Amygdala (tissue), 56 donors: ENCODE results near the gene VAV2.
A peak's percentile ranks its signal among the peaks of the same experiment; 100 is the strongest.

Experiments
- DNase-seq, 56 donors: peaks; one replicate each; lab custom pipeline; 2025; lab: John Stamatoyannopoulos, UW

VAV2 gene

GRCh38 chr9:133788819-133789717 lies 203.1 kb downstream of the VAV2 start:
- peak in 55 of 56 donors; percentile 21 to 93 (median 79) for DNase-seq

DNA sequence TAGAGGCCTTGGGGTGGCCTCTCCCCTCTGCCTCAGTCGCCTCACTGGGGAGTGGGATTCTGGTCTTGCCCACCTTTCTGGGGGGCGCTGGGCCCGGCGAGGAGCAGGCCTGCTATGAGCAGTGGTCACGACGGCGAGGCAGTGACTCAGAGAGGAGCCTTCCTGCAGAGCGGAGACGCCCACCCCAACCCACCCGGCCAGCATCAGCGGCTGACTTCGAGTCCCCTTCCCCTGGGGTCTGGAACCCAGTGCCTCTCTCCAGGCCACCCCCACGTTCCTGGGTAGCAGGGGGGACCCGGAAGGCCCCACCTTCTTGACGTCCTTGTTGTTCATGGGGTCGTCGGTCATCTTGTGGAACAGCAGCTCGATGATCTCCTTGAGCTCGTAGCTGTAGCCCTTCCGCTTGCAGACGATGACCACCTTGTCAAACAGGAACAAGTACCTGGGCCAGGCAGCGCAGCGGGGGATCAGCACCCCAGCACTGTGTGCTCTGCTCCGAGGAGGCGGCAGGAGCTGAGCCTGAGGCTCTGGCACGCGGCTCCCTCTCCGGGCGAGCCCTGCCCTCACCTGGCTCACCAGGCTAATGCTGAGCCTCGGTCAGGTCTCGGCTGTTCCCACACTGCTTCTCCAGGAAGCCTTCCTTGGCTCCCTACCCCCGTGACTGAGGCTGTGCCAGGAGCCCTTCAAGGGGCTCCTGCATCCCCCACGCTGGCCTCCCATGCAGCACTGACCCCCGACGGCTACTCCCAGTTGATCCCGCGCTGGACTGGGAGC lies 203.9 kb downstream of the VAV2 start:
- DNase-seq, result no peak

DNA sequence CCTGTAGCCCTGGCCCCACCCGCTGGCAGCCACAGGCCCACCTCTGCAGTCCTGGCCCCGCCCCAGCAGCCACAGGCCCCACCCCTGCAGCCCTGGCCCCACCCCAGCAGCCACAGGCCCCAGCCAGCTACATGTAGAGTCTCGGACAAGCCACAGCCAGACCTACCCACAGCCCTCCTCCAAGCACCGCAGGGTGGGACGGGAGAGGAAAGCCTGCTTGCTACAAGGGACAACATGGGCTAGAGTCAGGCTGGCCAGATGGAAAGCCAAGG lies 204.4 kb downstream of the VAV2 start:
- DNase-seq, result peak in 8 of 56 donors; percentile 12 to 27 (median 19)

DNA sequence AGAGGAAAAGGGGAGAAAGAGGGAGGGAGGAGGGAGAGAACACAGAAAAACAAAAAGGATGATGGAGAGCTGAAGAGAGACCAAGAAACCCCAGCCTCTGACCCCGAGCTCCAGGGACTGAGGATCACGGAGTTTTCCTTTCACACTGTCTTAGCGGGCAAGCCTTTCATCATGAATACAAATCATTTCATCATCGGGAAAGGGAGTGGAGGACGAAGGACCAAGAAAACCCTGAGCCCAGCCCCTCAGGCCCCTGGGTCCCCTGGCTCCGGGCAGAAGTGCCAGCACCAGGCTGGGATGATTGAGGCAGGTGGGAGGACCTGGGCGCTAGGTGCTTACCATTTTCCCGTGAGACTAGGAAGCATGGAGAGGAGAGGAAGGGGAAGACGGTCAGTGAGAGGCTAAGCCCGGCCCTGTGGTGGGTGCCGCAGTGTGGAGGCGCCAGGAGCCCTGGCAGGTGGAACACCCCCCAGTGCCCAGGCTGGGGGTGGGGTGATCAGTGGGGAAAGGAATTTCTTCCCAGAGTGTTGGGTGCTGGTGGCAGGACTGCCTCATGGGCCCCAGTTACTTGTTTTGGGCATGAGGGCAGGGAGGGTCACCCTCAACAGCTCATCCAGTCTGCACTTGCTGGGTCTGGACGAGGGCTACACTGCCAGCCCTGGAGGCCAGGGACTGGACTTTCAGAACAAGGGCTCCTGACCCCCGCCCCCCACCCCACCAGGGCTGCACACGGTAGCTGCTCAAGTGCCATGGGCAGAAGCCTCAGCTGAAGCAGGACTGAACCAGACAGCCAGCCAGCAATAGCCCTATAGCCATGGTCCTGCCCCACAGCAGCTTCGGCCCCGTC lies 205.0 kb downstream of the VAV2 start:
- no peak for DNase-seq

- DNase-seq, result peak in 1 of 56 donors; percentile 24
These were observed 205.8 kb downstream of the VAV2 start for GRCh38 chr9:133786371-133786753.

DNA sequence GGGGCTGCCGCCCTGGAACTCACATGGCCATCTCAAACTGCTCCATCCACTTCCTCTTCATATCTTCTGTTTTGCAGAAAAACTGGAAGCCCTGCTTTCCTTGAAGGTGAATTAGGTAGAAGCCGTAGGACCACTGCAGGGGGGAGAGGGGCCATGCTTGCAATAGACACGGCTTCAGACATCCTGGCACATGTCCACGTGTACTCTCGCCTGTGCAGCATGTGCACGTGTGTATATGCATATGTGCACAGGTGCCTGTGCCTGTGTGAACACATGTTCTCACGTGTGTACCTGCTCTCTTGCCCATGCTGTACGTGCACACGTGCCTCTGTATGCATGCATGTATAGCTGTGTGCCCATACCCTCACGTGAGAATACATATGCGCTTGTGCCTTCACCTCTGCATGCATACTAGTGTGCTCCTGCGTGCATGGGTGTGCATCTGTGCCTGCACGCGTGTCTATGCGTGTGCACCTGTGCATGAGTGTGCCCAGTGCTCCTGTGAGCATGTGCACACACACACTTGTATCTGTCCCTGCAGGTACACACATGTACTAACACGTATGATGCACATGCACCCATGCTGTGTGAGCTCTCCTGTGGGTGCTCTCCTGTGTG lies 206.3 kb downstream of the VAV2 start:
- DNase-seq, result no peak

DNA sequence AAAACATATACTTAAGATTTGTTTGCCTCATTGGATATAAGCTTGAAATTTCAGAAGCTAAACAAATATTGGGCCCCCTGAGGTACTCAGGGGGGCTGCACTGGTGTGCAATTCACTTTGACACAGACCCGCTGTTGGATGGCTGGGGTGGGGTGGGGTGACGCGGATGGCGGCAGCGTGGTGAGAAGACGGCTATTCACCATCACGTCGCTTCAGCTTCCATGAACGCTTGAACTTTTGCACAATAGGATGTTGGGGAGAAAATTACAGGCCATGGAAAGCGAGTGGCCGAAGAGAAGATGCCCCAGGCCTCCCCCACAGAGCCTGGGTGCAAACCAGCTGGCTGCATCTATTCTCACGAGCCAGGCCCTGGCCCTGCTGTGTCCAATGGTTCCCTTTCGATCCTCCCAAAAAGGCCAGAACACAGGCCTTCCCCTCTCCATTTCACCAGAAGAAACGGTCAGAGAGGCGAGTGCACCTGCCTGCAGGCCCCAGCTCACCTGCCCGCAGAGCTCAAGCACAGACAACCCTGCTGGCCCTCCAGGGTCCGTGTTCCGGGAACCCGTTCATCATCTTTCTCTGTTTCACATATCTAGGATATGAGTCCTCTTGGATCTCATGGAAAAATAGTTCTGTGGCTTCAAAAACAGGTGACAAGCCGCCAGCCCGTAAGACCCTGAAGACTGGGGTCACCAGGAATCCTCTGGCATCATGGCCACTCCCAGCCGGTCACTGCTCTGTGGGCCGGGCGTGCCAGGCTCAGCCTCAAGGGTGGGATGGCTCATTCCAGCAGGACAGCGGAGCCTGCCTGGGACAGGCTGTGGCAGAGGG lies 207.2 kb downstream of the VAV2 start:
- no peak for DNase-seq

GRCh38 chr9:133783331-133783731 lies 208.8 kb downstream of the VAV2 start:
- no peak for DNase-seq

DNA sequence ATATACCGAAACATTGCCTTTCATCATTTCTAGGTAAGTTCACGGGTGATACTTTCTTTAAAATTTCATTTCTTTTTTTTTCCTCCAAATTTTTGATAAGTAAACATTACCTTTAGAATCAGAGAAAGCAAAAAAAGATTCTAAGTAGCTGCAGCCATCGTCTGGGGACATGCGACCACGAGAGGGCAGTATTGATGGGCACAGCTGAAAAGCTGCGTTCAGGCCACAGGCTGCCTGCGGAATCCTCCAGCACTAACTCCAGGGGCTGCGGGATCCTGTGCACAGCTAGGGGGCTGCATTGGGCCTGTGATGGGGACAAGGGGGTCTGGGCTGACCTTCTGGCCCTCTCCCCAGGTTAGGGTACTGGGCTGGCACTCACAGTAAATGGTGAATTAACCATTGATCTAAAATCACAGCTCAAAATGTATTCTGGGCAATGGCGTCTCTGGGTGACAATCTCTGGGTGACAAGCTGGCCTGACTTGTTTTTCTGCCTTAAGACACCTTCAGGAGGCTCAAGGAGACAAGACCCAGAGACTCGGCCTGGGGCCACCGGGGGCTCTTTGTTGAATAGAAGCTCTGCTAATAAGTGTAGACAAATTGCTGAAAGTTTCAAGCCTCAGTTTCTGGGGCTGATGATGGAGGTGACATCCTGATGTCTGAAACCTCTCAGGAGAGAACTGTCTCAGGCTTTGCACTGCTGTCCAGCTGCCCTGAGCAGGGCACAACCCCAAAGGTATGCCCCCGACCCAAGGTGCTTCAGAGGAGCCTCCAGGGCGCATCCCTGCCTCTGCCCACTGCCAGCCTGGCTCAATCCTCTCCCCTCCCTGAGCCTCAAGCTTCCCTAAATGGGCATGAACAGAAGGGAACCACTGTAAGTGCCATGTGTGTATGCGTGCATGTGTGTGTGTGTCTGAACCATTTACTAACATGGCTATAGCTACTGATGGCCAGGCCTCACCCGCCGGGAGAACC lies 209.7 kb downstream of the VAV2 start:
- peak in 50 of 56 donors; percentile 11 to 83 (median 42) for DNase-seq

- no peak for DNase-seq
These were observed 210.3 kb downstream of the VAV2 start for GRCh38 chr9:133781828-133782135.

DNA sequence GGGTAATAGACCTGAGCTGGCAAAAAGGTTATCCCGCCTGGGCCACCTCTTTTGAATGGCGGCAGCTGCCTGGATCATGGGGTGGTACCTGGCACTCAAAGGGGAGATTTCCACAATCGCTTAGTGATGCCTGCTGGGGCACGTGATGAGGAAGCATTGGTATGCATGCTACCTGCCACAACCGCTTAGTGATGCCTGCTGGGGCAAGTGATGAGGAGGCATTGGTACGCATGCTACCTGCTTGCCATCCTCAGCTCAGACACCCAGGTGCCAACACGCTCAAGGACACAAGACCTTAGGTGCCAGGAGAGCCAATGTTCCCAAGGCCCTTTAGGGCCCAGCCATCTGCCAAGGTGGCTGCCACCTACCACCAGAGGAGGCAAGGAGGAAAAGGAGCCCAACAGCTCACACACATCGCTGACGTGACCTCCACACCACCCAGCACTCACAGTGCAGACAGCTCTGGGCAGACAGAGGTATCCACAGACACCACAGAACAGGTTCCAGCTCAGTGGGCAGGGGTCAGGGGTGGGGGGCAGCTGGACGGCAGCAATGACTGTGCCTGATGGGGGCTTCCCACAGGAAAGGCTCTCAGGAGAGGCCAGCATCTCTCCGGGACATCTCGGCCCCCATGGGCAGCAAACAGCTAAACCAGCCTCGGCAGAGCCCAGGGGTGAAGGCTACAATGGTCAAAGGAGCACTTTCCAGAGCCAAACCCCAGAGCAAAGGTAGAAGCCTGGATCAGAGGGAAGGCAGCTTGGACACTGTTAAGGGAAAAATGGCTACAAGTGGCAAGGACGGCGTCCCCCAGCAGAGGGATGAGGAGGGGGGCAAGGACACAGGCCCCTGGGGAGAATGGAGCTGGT lies 210.9 kb downstream of the VAV2 start:
- DNase-seq, result no peak

DNA sequence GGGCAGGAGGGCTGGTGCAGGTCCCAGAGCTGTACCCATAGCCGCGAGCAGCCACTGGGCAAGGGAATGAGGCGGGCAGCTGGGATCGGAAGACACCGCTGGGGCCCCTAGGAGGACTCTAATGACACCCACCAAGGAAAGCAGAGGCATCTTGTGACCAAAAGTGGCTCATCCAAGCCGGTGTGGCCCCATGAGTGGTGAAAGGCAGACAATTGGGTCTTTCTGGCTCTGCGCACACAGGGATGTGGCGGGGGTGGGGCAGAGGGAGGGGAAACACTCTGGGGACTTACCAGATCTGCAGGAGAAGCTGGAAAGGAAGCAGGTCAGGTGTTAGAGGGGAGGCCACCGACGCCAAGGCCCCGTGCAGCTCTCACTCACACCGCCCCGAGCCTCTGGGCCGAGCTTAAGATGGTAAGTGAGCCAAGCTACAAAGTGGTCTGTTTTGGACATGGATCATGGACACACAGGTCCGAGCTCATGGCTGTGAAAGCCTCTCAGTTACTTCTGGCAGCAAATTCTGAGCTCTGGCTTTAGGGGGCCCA lies 211.6 kb downstream of the VAV2 start:
- DNase-seq, result no peak

DNA sequence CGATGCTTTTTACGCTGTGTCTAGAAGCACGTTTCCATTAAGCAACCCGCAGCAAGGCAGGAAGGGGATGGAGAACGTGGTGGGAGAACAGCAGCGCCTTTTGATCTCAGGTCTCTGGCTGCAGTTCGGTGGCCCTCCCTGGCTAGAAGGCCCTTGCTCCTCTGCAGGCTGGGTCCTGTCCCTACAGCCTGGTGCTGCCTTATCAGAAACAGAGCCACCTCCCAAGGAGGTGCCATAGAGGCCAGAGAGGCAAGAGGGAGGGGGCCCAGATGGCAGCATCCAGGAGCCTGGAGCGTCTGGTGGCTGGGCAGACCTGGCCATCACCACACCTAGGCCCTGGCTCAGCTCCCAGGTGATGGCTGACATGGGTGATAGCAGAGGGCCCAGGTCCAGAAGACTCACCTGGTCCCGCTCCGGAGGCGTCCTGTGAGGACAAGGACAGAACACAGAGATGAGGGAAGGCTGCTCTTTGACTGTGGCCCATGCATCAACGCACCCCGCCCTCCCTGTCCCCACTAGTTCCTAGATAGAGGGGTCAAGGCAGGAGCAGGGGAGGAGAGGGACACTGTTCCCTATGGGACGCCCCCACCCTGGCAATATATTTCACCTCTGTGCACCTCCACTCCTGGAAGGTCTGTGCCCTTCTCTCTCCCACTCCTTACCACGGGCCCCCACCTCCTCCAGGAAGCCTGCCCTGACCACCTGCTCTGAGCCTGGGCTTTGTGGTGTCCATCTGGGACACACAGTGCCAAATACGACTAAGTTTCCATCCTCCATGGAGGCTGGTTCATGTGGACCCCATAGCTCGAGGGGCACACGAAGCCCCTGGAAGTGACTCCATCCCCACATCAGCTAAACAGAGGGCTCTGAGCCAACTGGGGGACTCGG lies 212.4 kb downstream of the VAV2 start:
- no peak for DNase-seq

DNA sequence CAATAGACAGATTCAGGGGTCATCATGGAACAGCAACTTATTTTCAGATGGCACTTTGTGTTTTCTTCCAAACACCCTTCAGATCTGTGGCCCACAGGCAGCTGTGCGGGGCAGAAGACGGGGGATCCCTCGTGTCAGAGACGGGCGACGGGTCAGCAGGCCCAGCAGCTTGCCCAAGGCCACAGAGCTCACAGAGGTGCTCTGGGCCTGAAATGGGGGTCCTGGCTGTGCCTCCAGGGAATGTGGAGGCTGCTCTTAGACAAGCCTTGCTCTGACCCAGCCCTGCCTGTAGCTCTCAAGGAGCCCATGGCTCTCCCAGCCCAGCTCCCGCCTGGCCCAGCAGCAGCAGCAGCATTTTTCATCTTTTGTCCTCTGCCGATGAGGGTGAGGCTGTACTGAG lies 213.0 kb downstream of the VAV2 start:
- no peak for DNase-seq

DNA sequence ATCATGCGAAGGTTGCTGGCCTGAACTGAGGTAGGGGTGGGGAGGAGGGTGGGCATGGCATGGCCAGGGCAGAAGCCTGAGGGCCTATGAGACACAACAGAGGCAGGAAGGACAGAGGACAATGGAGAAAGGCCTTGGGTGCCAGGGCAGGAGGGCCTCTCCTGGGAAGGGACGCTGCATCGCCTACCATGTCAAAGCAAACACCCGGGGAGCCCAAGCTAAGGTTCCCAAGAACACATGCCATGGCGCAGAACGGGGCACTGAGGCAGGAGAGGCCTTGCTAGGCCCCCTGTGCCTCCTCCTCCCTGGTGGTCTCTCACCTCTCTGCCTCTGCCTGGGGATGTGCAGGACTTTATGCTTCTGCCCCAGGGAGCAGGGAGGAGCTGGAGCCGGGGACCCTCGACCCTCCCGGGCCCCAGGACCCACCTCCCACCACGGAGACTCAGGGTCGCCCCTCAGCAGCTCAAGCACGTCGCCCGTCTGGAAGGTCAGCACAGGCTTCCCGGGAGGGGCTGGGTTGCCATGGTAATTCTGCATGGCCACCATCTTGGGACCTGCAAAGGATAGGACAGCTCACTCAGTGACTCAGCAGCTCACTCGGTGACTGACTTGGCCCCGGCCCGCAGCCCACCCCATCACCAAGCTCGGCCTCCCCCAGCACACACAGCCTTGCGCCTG lies 213.6 kb downstream of the VAV2 start:
- DNase-seq, result no peak

DNA sequence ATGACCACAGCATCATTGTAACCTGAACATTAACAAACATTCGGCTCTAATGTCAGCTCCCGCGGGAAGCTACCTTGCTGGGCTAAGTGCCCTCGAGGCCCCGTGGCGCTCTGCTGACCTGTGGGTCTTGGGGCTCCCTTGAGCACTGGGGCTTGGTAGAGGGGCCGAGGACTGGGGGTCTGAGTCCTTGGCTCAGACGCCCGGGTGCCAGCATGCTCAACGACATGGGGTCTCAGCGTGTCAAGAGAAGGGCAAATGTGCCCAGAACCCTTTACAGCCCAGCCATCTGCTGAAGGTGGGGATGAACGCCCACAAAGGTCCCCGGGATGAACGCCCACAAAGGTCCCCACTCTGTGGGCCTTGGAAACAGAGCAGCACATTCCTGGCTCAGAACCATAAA lies 214.3 kb downstream of the VAV2 start:
- no peak for DNase-seq
